Measurements from ENCODE around the gene FAM169A.

- TF ChIP-seq POLR2AphosphoS5 (IDR thresholded peaks at IDR 0.05; ENCODE audit: borderline replicate concordance, low read depth, low read length) (no peak), EZH2 (IDR thresholded peaks at IDR 0.05) (no peak)
Measured at GRCh38 chr5:74786851-74787250, 79.3 kb downstream of the FAM169A start.
